Psoas muscle (tissue), 8 donors: ENCODE results near the gene KAZN. TPM values are rescaled to one million over a fixed set of nuclear protein-coding genes. Genes with fewer than 3 reads are reported as not detected.

ENCODE experiments used
- ATAC-seq, 4 donors: fragments of 200-7000 bp; cut with Tn5 transposase; one replicate each; pipeline ENCODE4 v1.9.1; 2020; ENCODE audit warnings: moderate library complexity in 3 of 4, mild to moderate bottlenecking in 2 of 4
- DNase-seq, 2 donors: peaks; one replicate each; pipeline ENCODE4 v3.0.0-alpha.2; 2020
- H3K27ac ChIP-seq: fragments of 200-600 bp; one replicate; pipeline ENCODE4 v1.8.0; 2022
- H3K27me3 ChIP-seq, 3 donors: fragments of 200-600 bp in 1 of 3; one replicate each; pipeline versions ENCODE4 v1.6.1 to v1.8.0; 2013 to 2022; ENCODE audit warnings: low read length in 2 of 3, mild to moderate bottlenecking in 2 of 3, moderate library complexity in 1 of 3; ENCODE audit not compliant: insufficient read depth in 3 of 3
- H3K36me3 ChIP-seq, 2 donors: fragments of 200-600 bp in 1 of 2; one replicate each; pipeline versions ENCODE4 v1.6.1 to v1.8.0; 2013 to 2022; ENCODE audit warnings: low read depth in 1 of 2, mild to moderate bottlenecking in 1 of 2, moderate library complexity in 1 of 2; ENCODE audit not compliant: insufficient read depth in 1 of 2
- H3K4me1 ChIP-seq: fragments of 200-600 bp; one replicate; pipeline ENCODE4 v1.8.0; 2022
- H3K4me3 ChIP-seq: fragments of 200-600 bp; one replicate; pipeline ENCODE4 v1.8.0; 2022; ENCODE audit warnings: mild to moderate bottlenecking
- H3K9me3 ChIP-seq: fragments of 200-600 bp; one replicate; pipeline ENCODE4 v1.8.0; 2022
- WGBS, 3 donors: extraction: QIAGEN DNeasy Blood & Tissue Kit; methylation state at CpG; one replicate each; pipeline versions ENCODE4 v1.1.6 to v1.1.7; 2013; 5-methylcytosine and 5-hydroxymethylcytosine counted together
- intact Hi-C, 2 donors: fragments of 100-400 bp; cut with DNase I; formaldehyde crosslinking; loops; one replicate each; pipeline versions ENCODE4 v1.11.0 to v1.14.2; 2022
- polyA plus RNA-seq, 3 donors: library from polyadenylated mRNA; stranded (reverse); fragments of 200-250 nt; gene quantifications; one replicate each; pipeline ENCODE4 v1.2.3, GENCODE V29; 2013
- total RNA-seq, 4 donors: library from RNA; stranded (reverse); fragmentation: NEBNext Ultra II Directional in 2 of 4; extraction: Animal tissue kit (Norgen Biotek cat#: 25700) in 2 of 4; gene quantifications; one replicate each; pipeline versions ENCODE4 v1.2.1 to v1.2.4, GENCODE V29; 2021 to 2023
- TF ChIP-seq, protein P1 (sequence below): fragments of 200-600 bp; IDR thresholded peaks from one replicate; pipeline ENCODE4 v1.8.0; 2022; ENCODE audit warnings: antibody characterized with exemption
- donor health status: healthy with polysubstance abuse.
- donor health status: DM: no; HTN: no; CAD: no; lungs with moderate emphysema.
- donor health status: Bipolar disorder and iron deficiency.
- donor health status: healthy.
- donor health status: DM: yes; HTN: yes; CAD: no.
- donor health status: DM: no; HTN: no; CAD: no.
- donor health status: DM: no; HTN: no; CAD: no.
- donor health status: DM: yes; HTN: yes; CAD: no.

Gene KAZN
- total and polyA plus RNA-seq, 7 donors = 0.23 to 2.3 (median 0.97) TPM

DNA sequence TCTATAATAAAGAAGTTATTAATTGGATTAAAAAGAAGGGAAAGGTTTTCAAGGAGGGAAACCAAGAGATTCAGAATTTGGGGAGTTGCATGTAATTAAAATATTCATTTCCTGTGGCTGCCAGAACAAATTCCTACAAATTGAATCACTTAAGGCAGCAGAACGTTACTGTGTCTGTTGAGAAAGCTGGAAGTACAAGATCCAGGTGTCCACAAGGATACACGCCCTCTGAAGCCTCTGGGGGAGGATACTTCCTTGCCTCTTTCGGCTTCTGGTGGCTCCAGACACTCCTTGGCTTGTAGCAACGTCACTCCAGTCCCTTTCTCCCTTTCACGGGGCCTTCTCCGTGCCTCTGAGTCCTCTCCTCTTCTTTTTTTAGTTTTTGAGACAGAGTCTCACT, 67.9 kb downstream of the KAZN start:
- TF ChIP-seq, protein P1, sequence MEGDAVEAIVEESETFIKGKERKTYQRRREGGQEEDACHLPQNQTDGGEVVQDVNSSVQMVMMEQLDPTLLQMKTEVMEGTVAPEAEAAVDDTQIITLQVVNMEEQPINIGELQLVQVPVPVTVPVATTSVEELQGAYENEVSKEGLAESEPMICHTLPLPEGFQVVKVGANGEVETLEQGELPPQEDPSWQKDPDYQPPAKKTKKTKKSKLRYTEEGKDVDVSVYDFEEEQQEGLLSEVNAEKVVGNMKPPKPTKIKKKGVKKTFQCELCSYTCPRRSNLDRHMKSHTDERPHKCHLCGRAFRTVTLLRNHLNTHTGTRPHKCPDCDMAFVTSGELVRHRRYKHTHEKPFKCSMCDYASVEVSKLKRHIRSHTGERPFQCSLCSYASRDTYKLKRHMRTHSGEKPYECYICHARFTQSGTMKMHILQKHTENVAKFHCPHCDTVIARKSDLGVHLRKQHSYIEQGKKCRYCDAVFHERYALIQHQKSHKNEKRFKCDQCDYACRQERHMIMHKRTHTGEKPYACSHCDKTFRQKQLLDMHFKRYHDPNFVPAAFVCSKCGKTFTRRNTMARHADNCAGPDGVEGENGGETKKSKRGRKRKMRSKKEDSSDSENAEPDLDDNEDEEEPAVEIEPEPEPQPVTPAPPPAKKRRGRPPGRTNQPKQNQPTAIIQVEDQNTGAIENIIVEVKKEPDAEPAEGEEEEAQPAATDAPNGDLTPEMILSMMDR = no peak
- H3K27ac ChIP-seq = no peak overlapping the region
- no peaks in the 10 kb centered on the region for H3K36me3 ChIP-seq
- no peaks in the 10 kb centered on the region for H3K9me3 ChIP-seq
- H3K27me3 ChIP-seq = peaks cover 0 to 5% (median 0%) of the 10 kb centered on the region in 3 donors
- intact Hi-C loops = no loop called here
- WGBS, 3 donors = 76 to 80% (median 78%) methylated on average over 6 of the region's 6 CpGs
- H3K4me1 ChIP-seq = no peaks in the 10 kb centered on the region
- no peak overlapping the region for H3K4me3 ChIP-seq
- DNase-seq (no peak), ATAC-seq (no peak)

DNA sequence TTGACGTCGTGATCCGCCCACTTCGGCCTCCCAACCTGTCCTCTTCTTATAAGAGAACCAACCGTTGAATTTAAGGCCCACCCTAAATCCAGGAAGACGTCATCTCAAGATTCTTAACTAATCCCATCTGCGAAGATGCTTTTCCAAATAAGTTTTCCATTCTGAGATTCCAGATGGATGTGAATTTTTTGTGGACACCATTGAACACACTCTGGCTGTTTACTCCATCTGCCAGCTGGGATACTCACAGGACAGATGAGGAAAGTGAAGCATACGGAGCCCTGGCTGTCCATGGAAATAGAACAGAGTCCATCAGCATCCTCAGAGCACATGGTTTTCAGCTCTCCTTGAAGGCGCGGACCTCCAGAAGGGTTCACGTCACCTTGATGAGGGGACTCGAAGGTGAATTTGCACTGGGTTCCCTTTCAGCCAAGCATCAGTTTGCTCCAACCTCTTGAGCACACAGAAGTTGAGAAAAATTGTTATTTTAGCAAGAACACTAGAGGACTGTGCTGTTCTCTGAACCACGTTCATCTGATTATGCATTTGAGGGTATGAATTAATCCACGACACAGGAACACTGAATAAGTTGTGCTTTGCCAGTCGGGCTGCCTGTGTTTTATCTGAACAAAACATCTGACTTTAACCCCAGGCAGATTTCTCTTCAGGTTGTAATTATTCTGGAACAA, 68.6 kb downstream of the KAZN start:
- Histone ChIP-seq H3K27ac (no peak overlapping the region), H3K4me3 (no peak overlapping the region), H3K27me3 (peaks cover 0 to 5% (median 0%) of the 10 kb centered on the region in 3 donors), H3K9me3 (no peaks in the 10 kb centered on the region), H3K36me3 (no peaks in the 10 kb centered on the region), H3K4me1 (no peaks in the 10 kb centered on the region)
- no peak for ATAC-seq
- no peak for DNase-seq
- intact Hi-C loops = no loop called here
- 78% methylated on average over 15 of the region's 15 CpGs for WGBS, 3 donors
- TF ChIP-seq, protein P1 = no peak

GRCh38 chr1:14667651-14667984, 69.1 kb downstream of the KAZN start:
- peaks cover 0 to 5% (median 0%) of the 10 kb centered on the region in 3 donors for H3K27me3 ChIP-seq

GRCh38 chr1:14668538-14668937, 70.1 kb downstream of the KAZN start:
- no peak overlapping the region for H3K4me3 ChIP-seq
- no peaks in the 10 kb centered on the region for H3K27me3 ChIP-seq
- H3K9me3 ChIP-seq = no peaks in the 10 kb centered on the region
- no peaks in the 10 kb centered on the region for H3K36me3 ChIP-seq
- DNase-seq (no peak), ATAC-seq (no peak)
- TF ChIP-seq, protein P1 = no peak
- 72 to 80% (median 74%) methylated on average over 8 of the region's 8 CpGs for WGBS, 3 donors
- intact Hi-C loops = no loop called here
- H3K27ac ChIP-seq = no peak overlapping the region
- no peaks in the 10 kb centered on the region for H3K4me1 ChIP-seq

More at GRCh38 chr1:14667651-14667984, 69.1 kb downstream of the KAZN start:
- intact Hi-C loops = no loop called here
- H3K4me1 ChIP-seq = no peaks in the 10 kb centered on the region
- TF ChIP-seq, protein P1 = no peak
- no peak overlapping the region for H3K4me3 ChIP-seq
- H3K27ac ChIP-seq = no peak overlapping the region
- H3K36me3 ChIP-seq = no peaks in the 10 kb centered on the region
- DNase-seq (no peak), ATAC-seq (no peak)
- WGBS, 3 donors = 46 to 52% (median 52%) methylated on average over 4 of the region's 4 CpGs
- no peaks in the 10 kb centered on the region for H3K9me3 ChIP-seq

DNA sequence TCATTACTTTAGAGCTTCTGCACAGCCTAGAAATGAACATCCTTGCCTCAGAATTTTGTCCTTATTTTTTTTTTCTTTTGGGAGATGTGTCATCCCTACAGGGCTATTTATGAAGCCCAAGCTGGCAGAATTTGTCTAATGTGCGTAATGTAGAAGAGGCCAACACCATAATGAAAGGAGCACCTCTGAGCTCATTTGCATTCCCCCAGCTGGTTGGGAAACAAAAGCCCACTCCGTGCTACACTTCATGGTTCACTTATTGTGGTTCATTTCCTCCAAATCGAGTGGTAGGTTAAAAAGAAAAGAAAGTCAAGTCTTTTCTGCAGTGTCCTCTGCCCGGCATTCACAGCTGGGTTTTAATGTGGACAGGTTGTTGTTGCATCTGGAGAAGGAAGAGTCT, 73.5 kb downstream of the KAZN start:
- Histone ChIP-seq H3K9me3 (no peaks in the 10 kb centered on the region), H3K4me3 (no peak overlapping the region), H3K27ac (no peak overlapping the region), H3K4me1 (no peaks in the 10 kb centered on the region), H3K36me3 (no peaks in the 10 kb centered on the region), H3K27me3 (no peaks in the 10 kb centered on the region)
- ATAC-seq = no peak
- intact Hi-C loops = no loop called here
- 52 to 60% (median 52%) methylated on average over 4 of the region's 4 CpGs for WGBS, 3 donors
- TF ChIP-seq, protein P1 = no peak
- no peak for DNase-seq
